Endothelial cell (in vitro differentiated cells): Measurements from ENCODE around the gene APH1B. TPM values are rescaled to one million over a fixed set of nuclear protein-coding genes. Genes with fewer than 3 reads are reported as not detected.

Experiments
- DNase-seq: peaks from one replicate; pipeline ENCODE4 v3.0.0; 2021; ENCODE audit warnings: low spot score
- H3K27ac Mint-ChIP-seq: one replicate; pipeline ENCODE4 v1.8.0; 2021; ENCODE audit warnings: mixed read lengths, inconsistent platforms; ENCODE audit not compliant: unreplicated experiment
- H3K27me3 Mint-ChIP-seq: one replicate; pipeline ENCODE4 v1.8.0; 2021; ENCODE audit warnings: mild to moderate bottlenecking, moderate library complexity, mixed read lengths, inconsistent platforms; ENCODE audit not compliant: unreplicated experiment
- H3K36me3 Mint-ChIP-seq: one replicate; pipeline ENCODE4 v1.8.0; 2021; ENCODE audit warnings: mild to moderate bottlenecking, low read depth, mixed read lengths, inconsistent platforms; ENCODE audit not compliant: unreplicated experiment
- H3K4me1 Mint-ChIP-seq: one replicate; pipeline ENCODE4 v1.8.0; 2021; ENCODE audit warnings: mild to moderate bottlenecking, mixed read lengths, inconsistent platforms; ENCODE audit not compliant: unreplicated experiment
- H3K4me3 Mint-ChIP-seq: one replicate; pipeline ENCODE4 v1.8.0; 2021; ENCODE audit warnings: mild to moderate bottlenecking, mixed read lengths, inconsistent platforms; ENCODE audit not compliant: unreplicated experiment
- H3K9me3 Mint-ChIP-seq: one replicate; pipeline ENCODE4 v1.8.0; 2021; ENCODE audit warnings: mixed read lengths, inconsistent platforms; ENCODE audit not compliant: unreplicated experiment
- CTCF ChIP-seq: fragments of 200-600 bp; sonication (generic); IDR thresholded peaks from one replicate; pipeline ENCODE4 v1.5.0; 2021; ENCODE audit warnings: antibody characterized with exemption; ENCODE audit not compliant: unreplicated experiment
- total RNA-seq: library from RNA; stranded (reverse); fragmentation: NEBNext Ultra II Directional; extraction: Animal tissue kit (Norgen Biotek cat#: 25700); gene quantifications from one replicate; pipeline ENCODE4 v1.2.1, GENCODE V29; 2021; ENCODE audit not compliant: unreplicated experiment

Gene APH1B
- total RNA-seq, 1 donor from 2014 or later = 26.3 TPM

GRCh38 chr15:63351170-63351569, 73.8 kb downstream of the APH1B start:
- Mint-ChIP-seq H3K4me1 (peaks cover 13% of the 10 kb centered on the region), H3K36me3 (no peaks in the 10 kb centered on the region), H3K4me3 (no peak overlapping the region), H3K27ac (no peak overlapping the region), H3K27me3 (no peaks in the 10 kb centered on the region), H3K9me3 (no peaks in the 10 kb centered on the region)
- DNase-seq = no peak
- no peak for TF ChIP-seq CTCF

GRCh38 chr15:63352808-63353207, 75.4 kb downstream of the APH1B start:
- no peaks in the 10 kb centered on the region for H3K36me3 Mint-ChIP-seq
- TF ChIP-seq CTCF = no peak

GRCh38 chr15:63353261-63353660, 75.9 kb downstream of the APH1B start:
- peaks cover 11% of the 10 kb centered on the region for H3K4me1 Mint-ChIP-seq

More at GRCh38 chr15:63352808-63353207, 75.4 kb downstream of the APH1B start:
- H3K27ac Mint-ChIP-seq = no peak overlapping the region
- H3K9me3 Mint-ChIP-seq = no peaks in the 10 kb centered on the region
- H3K4me1 Mint-ChIP-seq = peaks cover 13% of the 10 kb centered on the region
- no peaks in the 10 kb centered on the region for H3K27me3 Mint-ChIP-seq
- no peak for DNase-seq
- no peak overlapping the region for H3K4me3 Mint-ChIP-seq

GRCh38 chr15:63353887-63354286, 76.5 kb downstream of the APH1B start:
- H3K27me3 Mint-ChIP-seq = no peaks in the 10 kb centered on the region
- no peak for DNase-seq
- peaks cover 9% of the 10 kb centered on the region for H3K4me1 Mint-ChIP-seq
- TF ChIP-seq CTCF = no peak
- H3K9me3 Mint-ChIP-seq = no peaks in the 10 kb centered on the region
- H3K27ac Mint-ChIP-seq = no peak overlapping the region
- H3K36me3 Mint-ChIP-seq = no peaks in the 10 kb centered on the region
- no peak overlapping the region for H3K4me3 Mint-ChIP-seq

More at GRCh38 chr15:63353261-63353660, 75.9 kb downstream of the APH1B start:
- no peaks in the 10 kb centered on the region for H3K9me3 Mint-ChIP-seq
- H3K4me3 Mint-ChIP-seq = no peak overlapping the region
- H3K36me3 Mint-ChIP-seq = no peaks in the 10 kb centered on the region
- no peaks in the 10 kb centered on the region for H3K27me3 Mint-ChIP-seq
- DNase-seq = no peak
- no peak overlapping the region for H3K27ac Mint-ChIP-seq
- no peak for TF ChIP-seq CTCF

- H3K4me3 Mint-ChIP-seq = no peak overlapping the region
- no peaks in the 10 kb centered on the region for H3K9me3 Mint-ChIP-seq
- no peak overlapping the region for H3K27ac Mint-ChIP-seq
- H3K27me3 Mint-ChIP-seq = no peaks in the 10 kb centered on the region
- H3K4me1 Mint-ChIP-seq = peaks cover 5% of the 10 kb centered on the region
- H3K36me3 Mint-ChIP-seq = no peaks in the 10 kb centered on the region
- no peak for DNase-seq
- TF ChIP-seq CTCF = no peak
Observed at GRCh38 chr15:63354821-63355650, 77.6 kb downstream of the APH1B start.
